GM12878 (cell line): Measurements from ENCODE around the gene MGRN1. TPM values are rescaled to one million over a fixed set of nuclear protein-coding genes. Genes with fewer than 3 reads are reported as not detected.

Experiments
- ATAC-seq: fragments of 200-7000 bp; cut with Tn5 transposase; 3 replicates; pipeline ENCODE4 v1.9.1; 2020; ENCODE audit warnings: mild to moderate bottlenecking, moderate library complexity
- BruUV-seq: library from RNA; stranded (reverse); fragments of 400-500 nt; replicated peaks from 2 replicates; lab custom pipeline; 2021; lab: Mats Ljungman, UMichigan
- CTCF ChIA-PET: fragments of 300-600 bp; sonication (Branson Sonifier 250); formaldehyde crosslinking; extraction: SDS; loops from one replicate; lab custom pipeline; 2021; ENCODE audit warnings: inconsistent platforms; lab: Yijun Ruan, JAX
- POLR2A ChIA-PET: fragments of 350-600 bp; formaldehyde crosslinking; extraction: SDS; loops from one replicate; lab custom pipeline; 2021; ENCODE audit warnings: inconsistent platforms; lab: Charles Lee
- RAD21 ChIA-PET: fragments of 300-600 bp; sonication (Branson Sonifier 250); formaldehyde crosslinking; loops from one replicate; lab custom pipeline; 2023; ENCODE audit warnings: antibody characterized with exemption; ENCODE audit not compliant: unreplicated experiment; lab: Charles Lee
- SMC1A ChIA-PET: fragments of 300-600 bp; sonication (Branson Sonifier 250); formaldehyde crosslinking; loops from one replicate; lab custom pipeline; 2023; ENCODE audit not compliant: unreplicated experiment, uncharacterized antibody; lab: Charles Lee
- DNase-seq: peaks from one replicate; pipeline ENCODE4 v3.0.0-alpha.2; 2011; ENCODE audit warnings: low read depth, low spot score
- FAIRE-seq: peaks from 3 replicates; lab custom pipeline; 2011; peaks lifted over from hg19 to GRCh38; lab: Jason Lieb, UNC
- H2AFZ ChIP-seq: 2 replicates; pipeline ENCODE4 v1.6.0; 2011; ENCODE audit warnings: low read depth, low read length, control low read depth; ENCODE audit not compliant: control insufficient read depth
- H3K27ac ChIP-seq: 2 replicates; pipeline ENCODE4 v1.5.1; 2011; ENCODE audit warnings: control low read depth; ENCODE audit not compliant: control insufficient read depth, insufficient read depth
- H3K27me3 ChIP-seq, 2 experiments: replicated peaks in 1 of 2; 2 replicates each; pipeline versions ENCODE4 v1.6.0 to v1.6.1; 2011; ENCODE audit warnings: low read length in 1 of 2; ENCODE audit not compliant: control insufficient read depth in 2 of 2, insufficient read depth in 2 of 2
- H3K36me3 ChIP-seq, 2 experiments: 2 replicates each; pipeline ENCODE4 v1.5.1; 2011; ENCODE audit warnings: low read length in 1 of 2; ENCODE audit not compliant: control insufficient read depth in 2 of 2, insufficient read depth in 2 of 2
- H3K4me1 ChIP-seq: 2 replicates; pipeline ENCODE4 v1.6.1; 2011; ENCODE audit warnings: mild to moderate bottlenecking, low read length, moderate library complexity, mixed read lengths; ENCODE audit not compliant: control insufficient read depth, insufficient read depth
- H3K4me2 ChIP-seq: 2 replicates; pipeline ENCODE4 v1.6.0; 2011; ENCODE audit warnings: control low read depth; ENCODE audit not compliant: control insufficient read depth, insufficient read depth
- H3K4me3 ChIP-seq: fragments of 200-600 bp; sonication (generic); 2 replicates; pipeline ENCODE4 v1.5.1; 2016
- H3K79me2 ChIP-seq: 2 replicates; pipeline ENCODE4 v1.6.0; 2011; ENCODE audit warnings: low read length; ENCODE audit not compliant: control insufficient read depth, insufficient read depth
- H3K9ac ChIP-seq: 2 replicates; pipeline ENCODE4 v1.8.0; 2011; ENCODE audit warnings: low read length, control low read depth, mixed read lengths; ENCODE audit not compliant: control insufficient read depth, insufficient read depth
- H3K9me3 ChIP-seq: replicated peaks from 3 replicates; pipeline ENCODE4 v1.5.1; 2011; ENCODE audit warnings: mild to moderate bottlenecking, low read length; ENCODE audit not compliant: control insufficient read depth, insufficient read depth
- H4K20me1 ChIP-seq: 2 replicates; pipeline ENCODE4 v1.6.0; 2011; ENCODE audit not compliant: control insufficient read depth, insufficient read depth
- CREM ChIP-seq: IDR thresholded peaks from 2 replicates; pipeline ENCODE4 v1.6.1; 2014; ENCODE audit warnings: antibody characterized with exemption, low read depth
- GABPA ChIP-seq: IDR thresholded peaks from 2 replicates; pipeline ENCODE4 v1.6.1; 2014; ENCODE audit warnings: antibody characterized with exemption, low read depth, mild to moderate bottlenecking, inconsistent platforms
- IKZF2 ChIP-seq, 2 experiments: fragments of 450-650 bp; IDR thresholded peaks; 2 replicates each; pipeline ENCODE4 v1.6.1; 2017; ENCODE audit warnings: mild to moderate bottlenecking in 2 of 2, moderate library complexity in 2 of 2
- MEF2A ChIP-seq: IDR thresholded peaks from 2 replicates; pipeline ENCODE4 v1.6.1; 2011; ENCODE audit warnings: low read depth, mild to moderate bottlenecking, low read length, moderate library complexity; ENCODE audit not compliant: insufficient read depth
- MXI1 ChIP-seq: fragments of 150-350 bp; IDR thresholded peaks from 2 replicates; pipeline ENCODE4 v1.6.1; 2011; ENCODE audit warnings: low read depth, mild to moderate bottlenecking, inconsistent platforms, low read length, improper control_type of control experiment
- NFXL1 ChIP-seq: fragments of 450-650 bp; IDR thresholded peaks from 2 replicates; pipeline ENCODE4 v1.6.1; 2017; ENCODE audit warnings: antibody characterized with exemption, mild to moderate bottlenecking, borderline replicate concordance
- PML ChIP-seq: IDR thresholded peaks from 2 replicates; pipeline ENCODE4 v1.6.1; 2012; ENCODE audit warnings: low read length, inconsistent platforms
- SMC3 ChIP-seq: IDR thresholded peaks from 2 replicates; pipeline ENCODE4 v1.6.1; 2011; ENCODE audit warnings: low read length, improper control_type of control experiment, borderline replicate concordance
- SP1 ChIP-seq: IDR thresholded peaks from one replicate; pipeline ENCODE4 v1.6.1; 2011; ENCODE audit warnings: low read depth, low read length
- SPI1 ChIP-seq: IDR thresholded peaks from 2 replicates; pipeline ENCODE4 v1.6.1; 2011; ENCODE audit warnings: low read depth, mild to moderate bottlenecking, low read length, moderate library complexity, borderline replicate concordance; ENCODE audit not compliant: insufficient read depth
- SREBF2 ChIP-seq: IDR thresholded peaks from 2 replicates; pipeline ENCODE4 v1.6.1; 2012; ENCODE audit warnings: mild to moderate bottlenecking, low read length
- STAT3 ChIP-seq: IDR thresholded peaks from 2 replicates; pipeline ENCODE4 v1.6.1; 2011; ENCODE audit warnings: low read depth, low read length, improper control_type of control experiment
- TCF12 ChIP-seq: IDR thresholded peaks from 2 replicates; pipeline ENCODE4 v1.6.1; 2011; ENCODE audit warnings: low read depth, mild to moderate bottlenecking, low read length
- USF1 ChIP-seq: IDR thresholded peaks from 2 replicates; pipeline ENCODE4 v1.6.1; 2011; ENCODE audit warnings: borderline replicate concordance, low read depth, mild to moderate bottlenecking, moderate library complexity, mixed read lengths, low read length; ENCODE audit not compliant: insufficient read depth; ENCODE audit errors: extremely low read length
- YBX1 ChIP-seq: fragments of 450-650 bp; IDR thresholded peaks from 2 replicates; pipeline ENCODE4 v1.6.1; 2016; ENCODE audit warnings: antibody characterized with exemption
- ZBTB11 ChIP-seq: fragments of 450-650 bp; formaldehyde crosslinking; IDR thresholded peaks from 2 replicates; pipeline ENCODE4 v1.5.0; 2022; ENCODE audit warnings: mild to moderate bottlenecking, missing genetic modification characterization
- ZZZ3 ChIP-seq: IDR thresholded peaks from 2 replicates; pipeline ENCODE4 v1.6.1; 2011; ENCODE audit warnings: low read depth; ENCODE audit not compliant: control insufficient read depth, insufficient read length
- WGBS: methylation state at CpG from one replicate; pipeline ENCODE4 v1.1.6; 2016; ENCODE audit warnings: low lambda C conversion rate; ENCODE audit not compliant: insufficient replicate concordance, insufficient coverage; ENCODE audit errors: missing lambda C conversion rate; 5-methylcytosine and 5-hydroxymethylcytosine counted together
- in situ Hi-C: fragments of 300-500 bp; cut with MboI; formaldehyde crosslinking; loops from 9 replicates; pipeline ENCODE4 v1.14.3; 2018; ENCODE audit warnings: mixed read lengths
- intact Hi-C: fragments of 100-400 bp; cut with micrococcal nuclease; formaldehyde crosslinking; loops from one replicate; pipeline ENCODE4 v1.14.2; 2022; ENCODE audit not compliant: unreplicated experiment
- polyA plus RNA-seq, 11 experiments: library from polyadenylated mRNA; depleted of rRNA in 4 of 11; unstranded in 6 of 11; stranded (reverse) in 5 of 11; fragments of >200 nt; fragmentation: Nextera tagmentation in 4 of 11; fragmentation: Illumina TruSeq in 1 of 11; extraction: Ambion mirVana in 4 of 11; extraction: Trizol in 1 of 11; gene quantifications; 1 replicate in 1 of 11; 2 replicates in 10 of 11; pipeline versions ENCODE4 v1.2.1 to v1.2.3, GENCODE V29; 2011 to 2016; ENCODE audit warnings: inconsistent platforms in 2 of 11, missing spikeins in 2 of 11, low read depth in 1 of 11
- total RNA-seq, 4 experiments: library from RNA; depleted of rRNA in 3 of 4; stranded (reverse); fragments of >200 nt in 3 of 4; fragmentation: Illumina TruSeq in 1 of 4; extraction: Trizol in 1 of 4; gene quantifications; 2 replicates each; pipeline versions ENCODE4 v1.2.1 to v1.2.3, GENCODE V29; 2013 to 2021

MGRN1 gene
- total and polyA plus RNA-seq, 10 of the 15 experiments (the other 5 are each of a cell fraction or from before 2014, with no cell fraction given), result 0.35 to 86.7 (median 14.6) TPM

GRCh38 chr16:4641306-4641687 lies 16.7 kb downstream of the MGRN1 start (continued):
- TF ChIP-seq ZBTB11, result no peak
- TF ChIP-seq STAT3, result no peak
- no peak for TF ChIP-seq SMC3
- no peak for TF ChIP-seq ZZZ3
- TF ChIP-seq IKZF2 (IDR thresholded peaks at IDR 0.05), result no peak
- TF ChIP-seq SPI1, result no peak
- no peak for TF ChIP-seq USF1
- no peak for TF ChIP-seq TCF12

- no peak overlapping the region for H3K4me2 ChIP-seq
Observed at GRCh38 chr16:4641895-4642294, 17.3 kb downstream of the MGRN1 start.

More at GRCh38 chr16:4641895-4642294, 17.3 kb downstream of the MGRN1 start:
- intact Hi-C loops (no loop called here), in situ Hi-C loops (no loop called here)
- H3K4me1 ChIP-seq, result peaks cover 5% of the 10 kb centered on the region; the same call in 1 of the 2 replicates
- no peaks in the 10 kb centered on the region for H3K27me3 ChIP-seq
- peaks cover 2 to 10% of the 10 kb centered on the region in 2 experiments for H3K36me3 ChIP-seq
- H3K79me2 ChIP-seq, result peaks cover 23% of the 10 kb centered on the region
- no peak overlapping the region for H3K9ac ChIP-seq
- no peak overlapping the region for H2AFZ ChIP-seq
- ChIA-PET RAD21 (no interaction called here), POLR2A (interaction anchor here (0.7 kb wide), 1 partner anchor 52 kb away, joined by 6 read pairs; the partner anchor contains the start of gene NUDT16L1), SMC1A (interaction anchor here (1.2 kb wide), 1 partner anchor 127 kb away, joined by 3 read pairs; no protein-coding TSS in a partner anchor), CTCF (no interaction called here)
- no peak overlapping the region for H3K4me3 ChIP-seq
- BruUV-seq, result no TSS peak
- no peak overlapping the region for H3K27ac ChIP-seq
- no peak for TF ChIP-seq SP1
- TF ChIP-seq SREBF2, result no peak
- TF ChIP-seq PML, result no peak
- TF ChIP-seq MEF2A, result no peak
- no peak for TF ChIP-seq ZZZ3
- TF ChIP-seq GABPA, result no peak
- no peak for TF ChIP-seq CREM
- TF ChIP-seq YBX1, result no peak
- TF ChIP-seq NFXL1, result no peak
- TF ChIP-seq MXI1, result no peak
- WGBS, result 95% methylated on average over 13 of the region's 14 CpGs
- no peak for ATAC-seq
- no peaks in the 10 kb centered on the region for H3K9me3 ChIP-seq
- FAIRE-seq, result no peak
- no peak for DNase-seq
- 0 out of 2 replicates have a peak, but pooled peaks cover 9% of the 10 kb centered on the region for H4K20me1 ChIP-seq
